GM19467 (cell line): Measurements from ENCODE around the gene VCX3B.
"Not testable (repeated sequence)": the region's sequence is repeated elsewhere in the genome, so short reads cannot be mapped to it uniquely, and the experiment has no call there.

ENCODE experiments used
- ATAC-seq: cut with Tn5 transposase; IDR thresholded peaks from one replicate; pipeline ENCODE4 v1.9.1; 2021; ENCODE audit warnings: mild to moderate bottlenecking, moderate library complexity; ENCODE audit not compliant: unreplicated experiment

VCX3B gene

DNA sequence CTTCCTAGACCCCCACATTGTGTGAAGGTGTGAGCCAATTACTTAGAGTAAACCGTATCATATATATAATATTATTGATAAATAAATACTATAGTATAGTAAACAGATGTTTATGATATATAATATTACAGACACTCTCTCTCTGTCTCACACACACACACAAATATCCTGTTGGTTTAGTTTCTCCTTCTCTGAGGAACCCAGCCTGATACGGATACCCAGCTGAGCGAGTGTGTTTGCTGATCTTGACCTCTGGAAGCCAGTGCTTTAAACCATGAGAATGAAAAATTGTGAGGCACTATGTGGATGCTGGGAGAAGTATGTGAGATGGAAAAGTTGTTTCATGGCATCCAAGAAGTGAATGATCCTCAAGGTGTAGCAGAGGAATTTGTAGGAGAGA is at the start of gene VCX3B:
Gene VCX3B, plus strand, starts transcription at position 301 of the 400 bp plus-strand sequence. CDS start 621 bp downstream, outside the sequence.
- not testable (repeated sequence) for ATAC-seq

DNA sequence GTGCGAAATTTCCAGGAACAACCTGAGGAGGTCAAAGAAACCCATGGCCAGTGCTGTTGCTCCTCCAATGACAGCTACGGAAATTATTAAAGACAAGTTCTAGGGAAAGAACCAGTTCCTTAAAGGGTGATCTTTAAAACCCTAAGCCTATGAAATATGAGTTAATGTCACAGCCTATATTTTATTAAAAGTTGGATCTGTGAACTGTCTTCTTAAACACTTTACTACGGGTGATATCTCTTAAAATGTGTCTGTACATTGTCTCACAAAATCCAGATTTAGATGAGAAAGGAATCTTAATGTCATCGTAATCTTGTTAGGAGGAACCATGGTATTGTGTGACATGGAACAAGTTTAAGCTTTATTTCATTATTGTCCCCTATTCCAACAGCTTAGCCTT is 46.3 kb upstream of the VCX3B start:
- ATAC-seq, result no peak

DNA sequence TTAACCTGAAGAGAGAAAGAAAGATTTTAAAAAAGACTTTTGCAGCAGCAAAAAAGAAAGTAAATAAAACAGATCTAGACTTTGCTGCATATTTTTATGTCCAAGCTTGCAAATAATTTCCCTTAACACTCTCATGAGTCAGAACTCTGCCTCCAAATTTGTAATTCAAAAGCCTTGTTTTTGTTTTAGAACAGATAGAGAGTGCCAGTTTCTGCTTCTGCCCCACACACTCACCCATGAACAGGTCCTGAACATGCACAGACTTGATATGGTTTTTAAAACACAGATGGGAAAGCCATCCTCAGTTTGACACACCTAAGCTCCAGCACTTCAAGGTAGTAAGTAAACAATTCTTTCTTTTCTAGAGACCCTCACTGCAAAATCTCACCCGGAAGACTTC is 39.7 kb upstream of the VCX3B start:
- ATAC-seq, result no peak

DNA sequence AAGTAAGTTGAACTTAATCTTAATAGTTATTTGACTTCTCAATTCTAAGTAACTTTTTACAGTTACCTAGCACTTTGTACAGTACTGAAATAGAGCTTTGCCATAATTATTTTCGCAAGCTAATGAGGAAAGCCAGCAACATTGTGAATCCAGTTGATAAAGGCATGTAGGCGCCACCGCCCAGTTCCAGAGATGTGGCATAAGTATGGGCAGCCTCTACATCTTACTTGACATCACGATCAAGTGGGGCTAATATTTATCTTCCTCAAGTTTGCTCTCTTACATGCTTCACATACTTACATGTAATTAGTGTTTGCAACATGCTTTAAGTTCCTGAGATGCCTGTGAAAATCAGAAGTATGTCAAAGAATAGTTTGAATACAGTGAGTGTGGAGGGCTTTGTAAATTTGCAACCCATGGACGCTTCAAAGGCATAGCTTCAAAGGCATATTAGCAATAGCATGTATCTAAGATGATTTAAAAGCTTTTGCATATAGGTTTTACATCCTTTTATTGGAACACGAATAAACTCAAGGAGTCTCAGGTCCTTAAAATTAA is 34.9 kb upstream of the VCX3B start:
- no peak for ATAC-seq

DNA sequence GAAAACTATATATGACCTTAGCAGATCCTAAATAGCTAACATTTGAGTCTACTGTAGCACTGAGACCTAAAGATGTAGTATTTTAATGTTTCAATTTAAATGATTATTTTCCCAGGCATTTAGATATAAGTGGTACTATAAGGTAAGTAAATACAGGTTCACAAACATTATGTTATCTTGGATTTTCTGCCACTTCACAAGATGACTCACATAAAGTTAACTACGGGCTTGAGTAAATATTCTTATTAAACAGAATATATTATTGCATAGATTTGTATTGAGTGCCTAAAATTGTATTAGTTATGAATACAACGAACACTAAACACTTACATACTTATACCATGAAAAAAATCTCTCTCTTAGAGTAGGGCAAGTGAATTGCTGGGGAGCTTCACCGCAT is 34.2 kb upstream of the VCX3B start:
- no peak for ATAC-seq

DNA sequence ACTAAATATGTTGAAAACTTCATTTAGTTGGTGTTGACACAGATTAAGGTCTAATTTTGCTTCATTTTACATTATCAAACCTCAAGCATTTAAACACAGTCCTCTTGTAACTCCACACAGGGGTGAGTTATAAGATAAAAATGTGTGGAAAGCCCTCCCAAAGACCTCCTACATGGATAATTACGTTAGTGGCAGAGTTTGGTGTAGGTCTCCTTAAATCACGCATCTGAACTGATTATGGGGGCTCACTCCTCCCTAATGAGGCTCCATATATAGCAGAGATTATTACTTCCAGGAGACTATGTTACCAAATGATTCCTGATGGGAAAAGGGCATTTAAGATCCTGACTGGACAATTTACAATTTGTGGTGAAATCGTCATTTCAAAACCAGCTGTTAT is 32.2 kb upstream of the VCX3B start:
- ATAC-seq, result no peak

DNA sequence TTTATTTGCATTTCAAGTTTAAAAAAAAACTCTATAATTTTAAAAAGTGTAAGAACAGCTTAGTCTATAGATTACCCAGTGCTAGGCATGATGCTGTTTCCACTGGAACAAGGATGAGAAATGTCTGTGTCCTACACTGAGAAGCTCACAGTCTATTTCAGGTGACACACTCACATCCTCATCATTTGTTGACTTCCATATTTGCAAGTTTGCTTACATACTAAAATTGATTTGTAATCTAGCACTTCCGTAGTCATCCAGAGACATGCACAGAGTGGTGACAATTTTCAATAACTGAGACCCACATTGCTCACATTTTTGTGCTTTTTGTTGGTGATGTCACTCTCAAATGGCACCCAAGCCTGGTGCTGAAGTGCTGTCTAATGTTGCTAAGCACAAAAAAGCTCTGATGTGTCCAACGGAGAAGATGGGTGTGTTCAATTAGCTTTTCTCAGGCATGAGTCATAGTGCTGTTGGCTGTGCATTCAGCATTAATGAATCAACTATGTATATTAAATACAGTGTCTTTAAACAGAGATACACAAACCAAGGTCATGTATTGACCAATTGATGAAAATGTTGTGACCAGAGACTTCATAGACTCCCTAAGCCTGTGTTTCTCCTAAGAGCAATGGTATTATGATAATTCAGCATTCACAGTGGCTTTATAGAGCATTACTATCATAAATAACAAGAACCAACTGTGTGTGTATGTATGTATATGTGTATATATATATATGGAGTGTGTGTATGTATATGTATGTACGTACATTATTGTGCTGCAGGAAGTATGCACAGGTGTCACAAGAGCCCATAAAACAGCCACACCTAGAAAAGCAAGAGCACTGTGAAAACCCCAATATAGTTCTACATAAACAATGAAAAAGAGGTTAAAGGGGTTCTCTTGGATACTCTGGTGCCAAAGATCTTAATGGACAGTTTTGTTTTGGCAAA is 31.2 kb upstream of the VCX3B start:
- ATAC-seq, result no peak

DNA sequence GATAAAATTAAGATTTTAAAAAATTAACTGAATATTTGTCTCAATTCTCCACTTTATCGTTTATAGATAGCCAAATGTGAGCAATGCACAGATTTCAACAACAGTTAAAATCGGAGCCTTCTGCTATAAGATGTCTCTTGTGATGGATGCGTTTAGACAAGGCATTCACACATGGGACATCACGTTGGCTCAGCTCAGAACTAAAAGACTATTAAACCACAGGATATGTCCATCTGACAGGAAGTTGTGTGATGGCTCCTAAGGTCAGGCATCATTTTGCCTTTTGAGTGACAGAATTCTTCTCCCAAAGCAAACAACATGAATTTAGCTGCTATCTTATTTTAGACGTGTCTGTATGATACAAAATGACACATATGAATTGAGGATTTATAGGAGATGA is 17.3 kb upstream of the VCX3B start:
- no peak for ATAC-seq

DNA sequence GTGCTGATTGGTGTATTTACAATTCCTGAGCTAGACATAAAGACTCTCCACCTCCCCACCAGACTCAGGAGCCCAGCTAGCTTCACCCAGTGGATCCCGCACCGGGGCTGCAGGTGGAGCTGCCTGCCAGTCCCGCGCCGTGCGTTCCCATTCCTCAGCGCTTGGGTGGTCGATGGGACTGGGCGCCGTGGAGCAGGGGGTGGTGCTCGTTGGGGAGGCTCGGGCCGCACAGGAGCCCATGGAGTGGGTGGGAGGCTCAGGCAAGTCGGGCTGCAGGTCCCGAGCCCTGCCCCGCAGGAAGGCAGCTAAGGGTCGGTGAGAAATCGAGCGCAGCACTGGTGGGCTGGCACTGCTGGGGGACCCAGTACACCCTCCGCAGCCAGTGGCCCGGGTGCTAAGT is 12.3 kb upstream of the VCX3B start:
- ATAC-seq, result not testable (repeated sequence)

DNA sequence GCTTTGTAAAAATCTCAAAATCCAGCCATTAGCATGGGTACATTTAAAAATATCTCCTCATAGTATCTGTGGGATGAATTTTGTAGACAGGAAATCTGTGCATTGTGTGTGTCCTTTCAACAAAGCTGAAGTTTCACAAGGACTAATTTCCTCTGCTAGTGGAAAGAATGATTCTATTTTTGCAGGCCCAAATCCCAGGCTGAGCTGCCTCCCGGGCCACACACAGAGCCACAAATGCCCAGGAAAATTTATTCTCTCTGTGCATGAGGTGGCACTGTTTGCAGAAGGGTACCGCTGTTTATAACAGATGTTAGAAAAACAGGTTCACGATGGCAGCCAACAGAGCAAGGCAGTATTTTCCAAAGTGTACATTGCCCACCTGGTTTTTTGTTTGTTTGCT is 11.0 kb upstream of the VCX3B start:
- ATAC-seq, result no peak

DNA sequence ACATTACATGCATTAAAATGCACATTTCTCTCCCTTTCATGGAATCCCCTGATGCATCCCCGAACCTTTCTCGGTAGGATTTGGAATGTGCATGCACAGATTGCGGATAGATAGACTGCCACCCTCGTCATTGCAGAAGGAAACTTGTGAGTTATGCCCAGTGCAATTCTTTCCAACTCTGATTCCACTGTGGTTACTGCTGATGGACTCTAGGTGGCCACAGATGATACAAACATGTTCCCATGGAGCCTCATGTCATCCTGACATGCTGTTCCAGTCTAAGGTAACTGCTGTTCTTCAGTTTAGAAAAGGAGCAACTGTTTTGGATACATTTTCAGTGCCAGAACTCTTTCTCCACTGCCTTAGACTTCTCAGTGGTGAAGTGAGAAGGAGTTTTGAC is 9.1 kb upstream of the VCX3B start:
- no peak for ATAC-seq

DNA sequence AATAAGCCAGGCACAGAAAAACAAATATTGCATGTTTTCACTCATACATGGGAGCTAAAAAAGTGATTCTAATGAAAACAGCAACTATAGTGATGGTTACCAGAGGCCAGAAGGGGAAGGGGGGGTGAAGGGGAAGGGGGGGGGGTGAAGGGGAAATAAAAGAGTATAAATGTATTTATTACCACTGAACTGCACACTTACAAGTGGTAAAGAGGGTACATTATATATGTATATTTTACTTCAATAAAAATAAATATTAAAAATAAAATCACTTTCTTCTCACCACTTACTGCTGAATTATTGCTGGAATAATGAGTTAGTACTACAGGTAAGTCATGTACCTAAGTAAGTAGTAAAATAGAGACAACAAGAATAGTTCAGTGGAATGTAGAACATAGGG is 2.1 kb upstream of the VCX3B start:
- no peak for ATAC-seq

DNA sequence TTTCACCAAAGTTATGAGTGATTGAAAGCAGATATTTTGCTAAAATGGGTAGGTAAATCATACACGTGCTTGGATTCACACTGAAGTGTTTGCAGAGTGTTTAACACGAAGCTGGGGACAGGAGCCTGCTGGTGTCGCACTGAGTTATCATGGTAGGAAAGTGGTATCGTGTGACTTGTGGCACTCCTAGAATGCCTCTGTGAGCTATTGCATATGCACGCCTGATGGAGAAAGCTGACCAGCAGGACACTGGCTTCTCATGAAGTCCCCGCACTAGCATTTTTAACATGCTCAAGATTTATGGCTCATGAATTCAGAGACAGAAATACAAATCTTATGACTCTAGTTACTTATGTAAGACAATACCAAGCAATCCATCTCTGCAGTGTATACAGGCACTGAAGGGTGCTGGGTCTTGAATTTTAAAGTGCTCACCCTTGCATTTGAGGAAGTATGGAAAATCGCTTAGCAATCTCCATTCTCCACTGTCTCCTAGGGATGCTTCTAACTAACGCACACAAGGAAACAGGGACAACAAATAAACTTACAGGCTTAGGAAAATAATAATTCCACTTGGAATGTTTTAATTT is 19.8 kb downstream of the VCX3B start:
- ATAC-seq, result no peak

DNA sequence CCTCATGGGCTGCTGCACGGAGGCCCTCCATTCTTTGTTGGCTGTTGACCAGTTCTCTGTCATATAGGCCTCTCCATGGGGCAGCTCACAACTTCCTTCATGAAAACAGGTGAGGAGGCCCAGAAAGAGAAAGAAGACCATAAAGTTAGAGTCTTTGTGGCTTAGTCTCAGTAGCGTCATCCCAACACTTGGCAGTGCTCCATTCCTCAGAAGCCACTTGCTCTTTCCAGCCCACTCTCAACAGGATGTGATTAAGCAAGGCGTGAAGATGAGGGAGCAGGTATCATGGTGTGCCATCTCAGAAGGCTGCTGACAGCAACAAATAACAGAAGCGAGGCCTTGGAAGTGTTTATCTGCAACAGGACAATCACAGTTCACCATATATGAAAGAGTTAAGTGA is 30.4 kb downstream of the VCX3B start:
- ATAC-seq, result not testable (repeated sequence)

DNA sequence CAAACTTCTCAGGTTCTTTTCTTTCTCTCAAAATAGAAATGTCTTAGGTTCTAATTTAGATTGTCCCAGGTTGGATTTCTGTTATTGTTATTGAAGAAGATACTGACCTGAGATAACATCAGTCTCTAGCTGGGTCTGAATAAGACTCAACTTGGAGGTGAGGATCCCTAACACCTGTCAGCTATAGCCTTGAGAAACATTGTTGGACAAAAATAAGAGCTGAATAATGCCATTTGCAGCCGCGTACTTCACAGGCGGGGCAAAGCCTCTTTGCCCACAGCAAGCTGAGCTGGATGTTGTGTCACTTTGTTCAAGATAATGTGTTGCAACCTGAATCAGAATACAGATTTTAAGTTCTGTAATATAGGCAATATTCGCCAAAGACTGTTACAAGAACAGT is 35.6 kb downstream of the VCX3B start:
- no peak for ATAC-seq

DNA sequence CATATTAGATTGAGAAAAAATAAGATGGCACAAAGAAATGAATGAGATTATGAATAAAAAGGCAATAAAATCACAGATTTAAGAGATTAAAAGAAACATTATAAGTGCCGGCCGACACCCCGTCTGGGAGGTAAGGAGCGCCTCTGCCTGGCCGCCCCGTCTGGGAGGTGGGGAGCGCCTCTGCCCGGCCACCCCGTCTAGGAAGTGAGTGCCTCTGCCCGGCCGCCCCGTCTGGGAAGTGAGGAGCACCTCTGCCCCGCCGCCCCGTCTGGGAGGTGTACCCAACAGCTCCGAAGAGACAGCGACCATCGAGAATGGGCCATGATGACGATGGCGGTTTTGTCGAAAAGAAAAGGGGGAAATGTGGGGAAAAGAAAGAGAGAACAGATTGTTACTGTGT is 37.5 kb downstream of the VCX3B start:
- not testable (repeated sequence) for ATAC-seq

DNA sequence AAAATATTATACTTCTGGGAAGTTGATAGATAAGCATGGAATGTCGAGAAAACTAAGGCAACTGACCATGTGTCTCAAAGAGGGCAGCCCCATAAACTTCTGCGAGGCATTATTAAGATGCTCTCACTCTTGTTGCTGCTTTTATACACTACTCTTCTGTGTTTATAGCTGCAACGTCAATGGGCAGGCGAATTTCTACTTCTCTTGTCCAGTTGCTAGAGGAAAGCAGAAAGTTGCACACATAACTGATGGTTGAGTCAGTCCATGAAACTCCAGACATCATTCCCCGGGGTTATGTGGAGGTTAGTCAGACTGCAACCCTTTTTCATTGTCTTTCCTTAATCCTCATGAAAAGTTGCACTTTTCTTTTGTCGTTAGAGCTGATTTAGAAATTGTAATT is 39.8 kb downstream of the VCX3B start:
- ATAC-seq, result no peak
